NCI-H82 treated with DMSO at 0.1 percent for 48 hours (cell line): ENCODE data around the gene TLL2.

ENCODE experiments used
- DNase-seq: peaks from one replicate; lab custom pipeline; 2025; ENCODE audit not compliant: unreplicated experiment; lab: John Stamatoyannopoulos, UW

TLL2 gene

DNA sequence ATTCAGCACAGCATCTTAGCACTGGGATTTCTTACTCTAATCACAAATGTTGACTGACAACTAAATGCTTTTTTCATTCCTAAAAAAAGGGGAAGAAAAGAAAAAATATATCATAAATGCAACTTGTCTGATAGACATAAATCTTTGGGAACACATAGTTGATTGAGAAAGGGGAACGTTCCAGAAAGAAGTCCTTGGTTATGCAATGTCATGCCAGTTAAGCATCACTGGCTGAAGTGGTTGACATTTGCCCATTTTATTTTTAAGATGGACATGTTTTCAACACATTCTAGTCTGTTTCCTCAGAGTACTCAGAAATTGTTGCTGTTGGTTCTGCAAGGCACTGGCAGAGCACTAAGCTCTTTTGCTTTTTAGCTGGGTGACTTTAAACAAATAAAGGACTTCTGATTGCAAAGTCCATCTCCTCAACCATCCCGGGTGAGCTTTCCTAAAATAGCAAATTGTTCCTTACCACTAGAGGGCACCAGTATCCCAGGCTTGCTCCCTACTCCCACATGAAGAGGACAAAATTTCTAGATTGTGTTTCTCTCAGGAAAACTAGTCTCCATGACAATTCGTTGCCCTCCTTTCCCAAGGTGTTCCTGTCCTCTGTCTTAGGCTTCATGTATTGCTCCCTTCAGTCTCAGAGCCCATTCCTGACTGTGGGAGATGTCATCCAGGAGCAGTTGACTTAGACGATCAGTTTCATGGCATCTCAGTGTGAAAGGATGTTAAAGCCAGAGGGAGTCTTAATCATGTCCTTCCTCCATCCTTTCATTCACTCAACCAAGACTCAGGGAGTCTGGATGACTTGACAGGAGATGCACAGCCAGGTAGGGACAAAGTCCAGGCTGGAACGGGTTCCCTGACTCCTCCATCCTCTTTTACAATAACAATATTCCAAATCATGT, 178.9 kb downstream of the TLL2 start:
- no peak for DNase-seq

DNA sequence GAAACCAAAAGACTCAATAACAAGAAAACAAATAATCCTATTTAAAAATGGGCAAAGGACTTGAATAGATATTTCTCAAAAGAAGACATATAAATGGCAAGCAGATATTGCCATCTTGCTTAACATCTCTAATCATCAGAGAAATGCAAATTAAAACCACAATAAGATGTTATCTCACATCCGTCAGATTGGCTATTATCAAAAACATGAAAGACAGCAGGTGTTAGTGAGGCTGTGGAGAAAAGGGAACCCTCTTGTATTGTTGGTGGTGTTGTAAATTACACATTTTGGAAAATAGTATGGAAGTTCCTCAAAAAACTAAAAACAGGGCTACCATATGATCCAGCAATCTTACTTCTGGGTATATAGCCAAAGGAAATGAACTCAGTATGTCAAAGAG, 180.6 kb downstream of the TLL2 start:
- DNase-seq, result no peak

DNA sequence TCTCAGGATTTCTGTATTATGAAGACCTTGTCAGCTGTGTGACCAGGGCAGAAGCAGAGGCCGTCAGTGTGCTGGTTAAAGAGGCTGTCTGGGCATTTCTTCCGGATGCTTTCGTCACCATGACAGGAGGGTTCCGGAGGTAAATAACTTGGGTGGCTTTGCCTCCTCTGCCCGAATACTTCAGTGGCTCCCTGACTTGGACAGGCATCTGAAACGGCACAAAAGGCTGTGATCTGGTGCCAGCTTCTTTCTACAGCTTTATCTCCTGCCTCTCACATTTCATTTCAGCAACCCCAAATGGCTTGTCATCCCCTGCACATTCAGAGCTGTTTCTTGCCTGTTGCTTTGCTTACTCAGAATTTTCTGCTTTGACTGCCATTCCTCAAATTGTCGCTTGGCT, 186.3 kb downstream of the TLL2 start:
- DNase-seq, result no peak

DNA sequence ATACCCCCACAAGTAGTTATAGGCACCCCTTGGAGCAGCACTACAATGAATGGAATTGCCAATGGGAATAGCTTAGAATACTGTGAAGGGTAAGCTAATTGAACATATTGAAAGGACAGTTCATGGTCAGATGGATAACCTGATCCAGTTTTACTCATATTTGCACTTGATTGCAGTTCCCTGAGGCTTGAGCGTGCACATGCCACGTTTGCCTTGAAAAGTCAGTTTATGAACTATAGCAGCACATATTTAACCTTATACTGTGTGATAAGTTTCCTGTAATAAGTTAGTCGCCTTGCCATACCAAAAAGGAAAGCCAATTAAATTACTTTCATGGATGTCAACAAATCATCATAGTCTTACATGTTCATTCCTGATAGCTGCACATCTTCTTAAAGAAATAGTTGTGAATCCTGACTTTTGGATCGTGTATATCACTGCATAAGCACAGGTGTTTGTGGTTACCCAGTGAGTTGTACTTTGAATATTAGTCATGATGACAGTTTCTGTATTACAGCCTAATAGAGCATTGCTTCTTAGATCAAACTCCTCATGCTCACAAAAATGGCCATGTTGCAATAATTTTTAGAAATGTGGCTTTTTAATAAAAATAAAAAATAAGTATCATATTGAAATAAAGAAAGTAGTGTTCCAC, 187.9 kb downstream of the TLL2 start:
- DNase-seq, result no peak

DNA sequence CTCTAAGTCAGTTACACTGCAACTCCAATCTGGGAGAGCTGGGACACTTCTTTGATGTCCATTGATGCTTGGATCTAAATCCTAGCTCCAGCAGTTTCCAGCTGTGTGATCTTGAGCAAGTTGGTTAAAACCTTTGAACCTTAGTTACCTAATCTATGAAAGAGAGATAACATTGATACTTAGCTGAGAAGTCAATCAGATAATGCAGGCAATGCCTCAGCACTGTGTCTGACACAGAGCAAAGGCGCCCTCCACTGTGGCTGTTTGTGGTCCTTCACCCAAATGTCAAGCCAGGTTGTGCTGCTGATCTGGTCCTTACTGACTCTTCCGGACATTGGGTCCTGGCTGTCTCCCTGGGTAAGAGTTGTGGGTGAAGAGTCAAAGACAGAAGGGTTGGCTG, 189.3 kb downstream of the TLL2 start:
- no peak for DNase-seq

DNA sequence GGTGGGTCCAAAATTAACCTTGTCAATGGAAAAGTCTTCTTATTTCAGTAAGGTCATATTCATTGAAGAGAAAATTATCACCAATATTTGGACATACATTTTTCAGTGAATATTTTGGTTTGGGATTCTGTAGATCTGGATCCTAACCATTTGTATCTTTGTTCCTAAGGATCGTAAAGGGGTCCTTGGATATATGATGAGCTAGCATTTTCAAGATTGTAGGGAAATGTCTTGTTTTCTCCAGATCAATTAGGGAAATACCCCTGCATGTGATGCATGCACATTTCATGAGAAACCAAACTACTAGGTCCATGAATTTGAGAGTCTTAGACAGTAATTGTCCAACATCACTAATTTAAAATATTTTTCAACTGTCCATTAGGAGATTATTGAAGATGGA, 191.5 kb downstream of the TLL2 start:
- no peak for DNase-seq

DNA sequence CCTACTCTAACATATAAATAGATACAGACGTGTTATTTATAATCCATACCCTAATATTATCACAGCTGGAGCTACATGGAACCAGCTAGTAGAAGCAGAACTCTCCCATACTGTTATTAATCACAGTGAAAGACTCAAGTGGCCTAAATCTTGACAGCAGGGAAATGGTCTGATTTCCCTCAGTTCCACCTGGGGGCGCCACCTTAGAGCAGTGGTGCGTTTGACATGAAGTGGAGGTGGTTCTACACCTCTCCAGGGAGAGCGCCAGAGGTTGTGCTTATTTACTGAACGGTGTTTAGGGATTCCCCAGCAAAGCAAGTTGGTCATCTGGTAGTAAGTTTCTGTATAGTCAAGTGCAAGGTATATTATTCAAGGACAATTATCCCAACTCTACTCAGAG, 191.9 kb downstream of the TLL2 start:
- DNase-seq, result no peak

DNA sequence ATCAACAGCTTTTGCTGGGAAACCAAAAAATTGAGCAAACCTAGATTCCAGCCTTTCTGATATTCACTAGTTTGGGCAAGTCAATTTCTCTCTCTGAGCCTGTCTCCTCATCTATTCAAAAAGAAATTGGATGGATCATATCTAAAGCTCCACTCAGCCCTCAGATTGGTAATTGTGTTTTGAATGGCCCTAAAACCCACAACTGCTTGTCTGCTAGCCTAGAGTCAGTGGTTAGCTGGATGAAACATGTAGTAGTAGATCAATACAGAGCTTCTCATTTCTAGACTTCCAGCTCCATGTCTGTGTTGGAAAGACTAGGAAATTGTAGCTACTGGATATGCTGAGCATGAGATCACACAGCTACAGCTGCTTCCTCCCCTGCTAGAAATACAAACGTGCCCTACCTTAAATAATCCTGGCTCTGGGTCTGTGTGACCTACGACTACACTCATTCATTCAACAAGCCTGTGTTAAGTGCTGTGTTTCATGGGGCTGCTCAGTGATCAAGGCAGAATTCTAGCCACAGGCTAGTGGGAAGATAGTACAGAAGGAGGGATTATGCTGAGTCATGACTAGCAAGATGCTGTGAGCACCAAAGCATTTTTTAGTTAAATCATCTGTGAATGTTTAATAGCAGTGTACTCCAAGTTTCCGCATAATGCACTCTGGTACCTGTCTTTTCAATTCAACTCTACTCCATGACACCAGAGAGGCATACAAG, 193.8 kb downstream of the TLL2 start:
- DNase-seq, result no peak

DNA sequence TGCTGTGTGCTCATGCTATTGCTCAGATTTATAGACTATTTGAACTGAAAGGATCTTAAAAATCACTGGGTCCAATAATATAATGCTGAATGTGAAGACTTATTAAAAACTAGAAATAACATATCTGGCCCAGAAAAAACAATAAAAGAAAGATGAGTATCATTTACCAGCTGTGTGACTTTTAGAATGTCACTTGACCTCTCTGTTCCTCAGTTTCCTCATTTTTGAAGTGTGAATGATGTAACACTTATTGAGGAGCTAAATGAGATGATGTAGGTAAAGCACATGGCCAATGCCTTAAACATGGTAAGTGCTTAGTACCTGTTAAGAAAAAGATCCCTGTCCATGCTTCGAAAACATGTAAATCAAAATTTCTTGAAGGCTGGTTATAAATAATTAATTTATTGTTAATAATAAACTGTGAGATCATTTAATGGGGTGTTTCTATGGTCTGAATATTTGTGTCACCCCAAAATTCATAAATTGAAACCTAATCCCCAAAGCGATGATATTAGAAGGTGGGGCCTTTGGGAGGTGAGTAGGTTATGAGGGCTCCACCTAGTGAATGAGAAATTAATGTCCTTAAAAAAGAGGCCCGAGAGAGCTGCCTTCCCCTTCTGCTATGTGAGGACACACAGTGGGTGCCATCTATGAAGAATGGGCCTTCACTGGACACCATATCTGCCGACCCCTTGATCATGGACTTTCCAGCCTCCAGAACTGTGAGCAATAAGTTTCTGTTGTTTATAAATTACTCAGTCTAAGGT, 196.5 kb downstream of the TLL2 start:
- DNase-seq, result no peak
